ENCODE results near the gene GPR6. TPM values are rescaled to one million over a fixed set of nuclear protein-coding genes. Genes with fewer than 3 reads are reported as not detected.

Gene GPR6
- total RNA-seq, 4 donors from 2014 or later: not detected

DNA sequence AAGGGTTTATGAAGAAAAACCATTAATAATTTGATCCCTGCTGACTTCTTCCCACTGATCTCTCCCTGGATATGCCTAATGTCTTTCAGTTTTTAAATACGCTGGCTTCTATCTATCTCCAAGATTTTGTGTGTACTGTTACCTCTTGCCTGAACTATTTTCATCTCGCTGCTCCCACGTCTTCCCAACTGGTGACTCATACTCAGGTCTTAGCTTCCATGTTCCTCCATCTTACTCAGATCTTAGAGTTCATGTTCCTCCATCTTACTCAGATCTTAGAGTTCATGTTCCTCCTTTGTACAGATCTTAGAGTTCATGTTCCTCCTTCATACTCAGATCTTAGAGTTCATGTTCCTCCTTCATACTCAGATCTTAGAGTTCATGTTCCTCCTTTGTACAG, 21.6 kb downstream of the GPR6 start:
- H3K9me3 ChIP-seq: no peaks in the 10 kb centered on the region
- H3K4me3 ChIP-seq: no peak overlapping the region
- no peak for DNase-seq
- TF ChIP-seq CTCF (IDR thresholded peaks at IDR 0.05) (no peak), POLR2A (IDR thresholded peaks at IDR 0.05) (no peak)
- H3K4me1 ChIP-seq: no peaks in the 10 kb centered on the region
- H3K36me3 ChIP-seq: no peaks in the 10 kb centered on the region
- H3K27me3 ChIP-seq: no peaks in the 10 kb centered on the region
- no peak overlapping the region for H3K27ac ChIP-seq

- Histone ChIP-seq H3K27me3 (no peaks in the 10 kb centered on the region), H3K9me3 (no peaks in the 10 kb centered on the region)
Observed at GRCh38 chr6:110002676-110003075, 24.6 kb downstream of the GPR6 start.

DNA sequence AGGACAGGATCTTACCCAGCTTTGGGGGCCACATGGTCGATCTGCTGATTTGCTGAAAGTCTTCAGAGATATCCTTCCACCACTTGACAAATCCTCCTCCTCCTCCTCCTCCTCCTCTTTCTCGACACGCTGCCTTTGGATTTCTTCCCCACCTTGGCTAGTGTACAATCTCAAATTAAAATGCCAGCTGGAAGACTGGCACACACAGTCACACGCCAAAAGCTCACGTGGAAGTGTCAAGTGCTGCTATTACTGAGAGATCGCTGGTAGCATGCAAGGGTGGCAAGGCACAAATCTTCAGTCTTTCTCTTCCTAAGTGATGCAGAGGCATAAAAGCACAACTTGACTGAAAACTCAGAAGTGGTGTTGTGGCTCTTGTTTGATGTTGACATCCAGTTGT, 35.3 kb downstream of the GPR6 start:
- H3K4me1 ChIP-seq: no peaks in the 10 kb centered on the region
- H3K36me3 ChIP-seq: no peaks in the 10 kb centered on the region
- H3K9me3 ChIP-seq: no peaks in the 10 kb centered on the region
- no peaks in the 10 kb centered on the region for H3K27me3 ChIP-seq
- TF ChIP-seq POLR2A (IDR thresholded peaks at IDR 0.05): no peak
- TF ChIP-seq CTCF (IDR thresholded peaks at IDR 0.05): no peak
- H3K4me3 ChIP-seq: no peak overlapping the region
- DNase-seq: no peak
- H3K27ac ChIP-seq: no peak overlapping the region

More at GRCh38 chr6:110002676-110003075, 24.6 kb downstream of the GPR6 start:
- TF ChIP-seq POLR2A (IDR thresholded peaks at IDR 0.05) (no peak), CTCF (IDR thresholded peaks at IDR 0.05) (no peak)
- no peaks in the 10 kb centered on the region for H3K36me3 ChIP-seq
- no peaks in the 10 kb centered on the region for H3K4me1 ChIP-seq
- no peak for DNase-seq
- no peak overlapping the region for H3K4me3 ChIP-seq
- no peak overlapping the region for H3K27ac ChIP-seq

DNA sequence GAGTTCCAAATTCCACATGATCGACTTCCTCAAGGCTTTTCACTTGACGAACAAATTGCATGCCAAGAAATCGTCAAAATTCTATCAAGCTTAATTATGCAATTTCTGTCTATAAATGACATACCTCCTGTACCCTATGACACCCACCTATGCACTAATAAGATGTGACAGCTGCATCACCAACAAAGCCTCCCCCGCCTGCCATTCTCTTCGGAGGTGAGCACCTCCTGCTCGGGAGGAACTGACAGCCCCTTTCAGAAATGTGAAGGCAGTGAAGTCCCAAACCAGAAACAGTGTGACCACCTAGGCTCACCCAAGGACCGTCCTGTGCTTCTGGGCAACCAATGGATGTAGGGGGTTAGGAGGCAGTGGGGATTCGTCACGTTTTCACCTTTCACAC, 37.1 kb downstream of the GPR6 start:
- Histone ChIP-seq H3K4me1 (no peaks in the 10 kb centered on the region), H3K9me3 (no peaks in the 10 kb centered on the region), H3K4me3 (no peak overlapping the region), H3K27ac (no peak overlapping the region), H3K27me3 (no peaks in the 10 kb centered on the region), H3K36me3 (no peaks in the 10 kb centered on the region)
- DNase-seq: no peak
- no peak for TF ChIP-seq CTCF (IDR thresholded peaks at IDR 0.05)
- TF ChIP-seq POLR2A (IDR thresholded peaks at IDR 0.05): no peak

DNA sequence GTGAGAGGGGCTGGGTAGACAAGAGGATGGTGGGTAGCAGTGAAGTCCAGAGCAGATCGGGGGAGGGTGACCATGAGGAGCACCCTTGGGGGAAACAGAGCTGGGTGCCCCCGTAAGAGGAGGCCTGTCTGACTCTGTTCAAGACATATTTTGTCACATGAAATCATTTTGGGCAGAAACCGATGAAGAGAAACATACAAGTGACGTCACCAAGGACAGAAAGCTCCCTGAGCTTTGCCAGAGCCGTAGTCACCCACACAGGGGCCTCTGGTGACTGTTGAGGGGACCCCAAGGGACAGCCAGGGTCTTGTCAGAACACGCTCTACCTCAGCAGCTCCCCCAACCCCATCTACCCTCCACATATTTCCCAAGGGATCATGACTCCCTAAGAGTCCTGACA, 39.2 kb downstream of the GPR6 start:
- no peak for DNase-seq
- H3K27ac ChIP-seq: no peak overlapping the region
- no peaks in the 10 kb centered on the region for H3K4me1 ChIP-seq
- no peak for TF ChIP-seq POLR2A (IDR thresholded peaks at IDR 0.05)
- no peak for TF ChIP-seq CTCF (IDR thresholded peaks at IDR 0.05)
- no peaks in the 10 kb centered on the region for H3K9me3 ChIP-seq
- H3K4me3 ChIP-seq: no peak overlapping the region
- H3K36me3 ChIP-seq: no peaks in the 10 kb centered on the region
- no peaks in the 10 kb centered on the region for H3K27me3 ChIP-seq

GRCh38 chr6:110017946-110018345, 39.8 kb downstream of the GPR6 start:
- H3K27me3 ChIP-seq: no peaks in the 10 kb centered on the region
- H3K4me3 ChIP-seq: no peak overlapping the region
- H3K4me1 ChIP-seq: no peaks in the 10 kb centered on the region
- H3K36me3 ChIP-seq: no peaks in the 10 kb centered on the region
- DNase-seq: no peak
- no peak for TF ChIP-seq CTCF (IDR thresholded peaks at IDR 0.05)
- TF ChIP-seq POLR2A (IDR thresholded peaks at IDR 0.05): no peak
- H3K9me3 ChIP-seq: no peaks in the 10 kb centered on the region
- no peak overlapping the region for H3K27ac ChIP-seq

Measured in Peyer's patch (tissue), 4 donors.